B cell (primary cell): ENCODE measurements around the gene ANO2. TPM values are rescaled to one million over a fixed set of nuclear protein-coding genes. Genes with fewer than 3 reads are reported as not detected.

Source experiments
- ATAC-seq: fragments of 200-7000 bp; cut with Tn5 transposase; one replicate; pipeline ENCODE4 v1.10.0; 2021; ENCODE audit warnings: low read depth, mild to moderate bottlenecking, moderate number of reproducible peaks, moderate library complexity
- CTCF ChIA-PET: fragments of 350-600 bp; sonication (Branson Sonifier 250); formaldehyde crosslinking; loops from one replicate; lab custom pipeline; 2021; ENCODE audit warnings: antibody characterized with exemption, inconsistent platforms; lab: Charles Lee
- POLR2A ChIA-PET: fragments of 350-600 bp; sonication (Branson Sonifier 250); formaldehyde crosslinking; loops from one replicate; lab custom pipeline; 2021; ENCODE audit warnings: antibody characterized with exemption; lab: Charles Lee
- DNase-seq: peaks from one replicate; pipeline ENCODE4 v3.0.0; 2013
- H2AFZ ChIP-seq: 2 replicates; pipeline ENCODE4 v1.6.1; 2012; ENCODE audit warnings: mild to moderate bottlenecking, low read depth, low read length; ENCODE audit not compliant: insufficient read depth, poor library complexity, severe bottlenecking
- H3K27ac ChIP-seq, 2 donors: 1 replicate in 1 of 2; 2 replicates in 1 of 2; pipeline ENCODE4 v1.5.1; 2012 to 2013; ENCODE audit warnings: low read length in 2 of 2, mild to moderate bottlenecking in 2 of 2, moderate library complexity in 1 of 2
- H3K27me3 ChIP-seq, 4 experiments: fragments of 200-600 bp in 1 of 4; sonication (generic) in 1 of 4; replicated peaks in 1 of 4; 1 replicate in 2 of 4; 2 replicates in 2 of 4; pipeline versions ENCODE4 v1.6.1 to v1.7.0; 2013 to 2016; ENCODE audit warnings: low read length in 3 of 4, mild to moderate bottlenecking in 2 of 4, mixed read lengths in 1 of 4, moderate library complexity in 1 of 4; ENCODE audit not compliant: insufficient read depth in 4 of 4, control insufficient read depth in 3 of 4; ENCODE audit errors: control extremely low read depth in 1 of 4
- H3K36me3 ChIP-seq, 2 experiments: replicated peaks in 1 of 2; 1 replicate in 1 of 2; 2 replicates in 1 of 2; pipeline versions ENCODE4 v1.6.1 to v1.7.1; 2013; ENCODE audit warnings: low read length in 1 of 2; ENCODE audit not compliant: insufficient read depth in 2 of 2, control insufficient read depth in 1 of 2; ENCODE audit errors: control extremely low read depth in 1 of 2, extremely low read depth in 1 of 2
- H3K4me1 ChIP-seq, 2 donors: fragments of 200-600 bp in 1 of 2; sonication (generic) in 1 of 2; 1 replicate in 1 of 2; 2 replicates in 1 of 2; pipeline versions ENCODE4 v1.5.1 to v1.6.1; 2013 to 2017; ENCODE audit warnings: low read length in 2 of 2; ENCODE audit not compliant: control insufficient read depth in 2 of 2, insufficient read depth in 2 of 2
- H3K4me2 ChIP-seq: replicated peaks from 2 replicates; pipeline ENCODE3; 2012; ENCODE audit warnings: mild to moderate bottlenecking, low read depth, low read length; ENCODE audit not compliant: poor library complexity, severe bottlenecking
- H3K4me3 ChIP-seq, 5 experiments: fragments of 200-600 bp in 1 of 5; sonication (generic) in 1 of 5; 1 replicate in 3 of 5; 2 replicates in 2 of 5; pipeline versions ENCODE4 v1.5.1 to v1.7.0; 2011 to 2016; ENCODE audit warnings: low read length in 4 of 5, mild to moderate bottlenecking in 4 of 5, low read depth in 2 of 5, control low read depth in 1 of 5, moderate library complexity in 1 of 5; ENCODE audit not compliant: insufficient read depth in 1 of 5; ENCODE audit errors: control extremely low read depth in 1 of 5, extremely low read depth in 1 of 5
- H3K79me2 ChIP-seq: fragments of 200-600 bp; sonication (generic); one replicate; pipeline ENCODE4 v1.6.0; 2016; ENCODE audit warnings: low read length; ENCODE audit not compliant: control insufficient read depth, insufficient read depth
- H3K9ac ChIP-seq: fragments of 200-600 bp; sonication (generic); 2 replicates; pipeline ENCODE4 v1.6.1; 2017; ENCODE audit warnings: mild to moderate bottlenecking, low read length, moderate library complexity
- H3K9me3 ChIP-seq, 3 donors: one replicate each; pipeline versions ENCODE4 v1.6.1 to v1.7.1; 2013; ENCODE audit warnings: low read length in 2 of 3; ENCODE audit not compliant: control insufficient read depth in 2 of 3, insufficient read depth in 1 of 3; ENCODE audit errors: control extremely low read depth in 1 of 3
- H4K20me1 ChIP-seq: 2 replicates; pipeline ENCODE4 v1.6.0; 2012; ENCODE audit warnings: mild to moderate bottlenecking, low read length; ENCODE audit not compliant: insufficient read depth, control insufficient read depth, poor library complexity, severe bottlenecking
- H3K27ac Mint-ChIP-seq: one replicate; pipeline ENCODE4 v1.8.0; 2021; ENCODE audit warnings: mixed read lengths
- H3K27me3 Mint-ChIP-seq: one replicate; pipeline ENCODE4 v1.8.0; 2021; ENCODE audit warnings: mixed read lengths
- H3K4me1 Mint-ChIP-seq: one replicate; pipeline ENCODE4 v1.8.0; 2021; ENCODE audit warnings: mixed read lengths
- H3K4me3 Mint-ChIP-seq: one replicate; pipeline ENCODE4 v1.8.0; 2021; ENCODE audit warnings: mixed read lengths
- H3K9me3 Mint-ChIP-seq: one replicate; pipeline ENCODE4 v1.8.0; 2022; ENCODE audit warnings: mixed read lengths; ENCODE audit not compliant: insufficient read depth
- CTCF ChIP-seq: fragments of 200-600 bp; IDR thresholded peaks from one replicate; pipeline ENCODE4 v1.8.0; 2022; ENCODE audit warnings: antibody characterized with exemption, mild to moderate bottlenecking
- EZH2 ChIP-seq: IDR thresholded peaks from 2 replicates; pipeline ENCODE4 v1.6.1; 2012; ENCODE audit warnings: borderline replicate concordance, low read depth, mild to moderate bottlenecking, moderate library complexity, low read length; ENCODE audit not compliant: insufficient read depth, poor library complexity, severe bottlenecking
- WGBS: methylation state at CpG from one replicate; pipeline ENCODE4 v1.1.5; 2013; ENCODE audit warnings: missing lambda C conversion rate; ENCODE audit not compliant: insufficient coverage; 5-methylcytosine and 5-hydroxymethylcytosine counted together
- intact Hi-C: fragments of 100-400 bp; cut with micrococcal nuclease; formaldehyde crosslinking; loops from one replicate; pipeline ENCODE4 v1.10.0; 2022
- polyA plus RNA-seq: library from polyadenylated mRNA; depleted of rRNA; stranded (reverse); fragments of >200 nt; gene quantifications from 2 replicates; pipeline ENCODE4 v1.2.3, GENCODE V29; 2012
- total RNA-seq, 2 donors: library from RNA; stranded (reverse); fragments of 120-200 nt in 1 of 2; gene quantifications; 1 replicate in 1 of 2; 2 replicates in 1 of 2; pipeline versions ENCODE4 v1.2.3 to v1.2.4, GENCODE V29; 2013 to 2022

The ANO2 gene
- total and polyA plus RNA-seq, 2 donors (not counting 1 experiment from before 2014, with no cell fraction given), result not detected

GRCh38 chr12:5771756-5772155 is 173.3 kb downstream of the ANO2 start:
- Histone ChIP-seq H3K9ac (no peak overlapping the region), H3K4me3 (no peak overlapping the region), H3K4me1 (no peaks in the 10 kb centered on the region), H2AFZ (no peak overlapping the region), H3K79me2 (no peaks in the 10 kb centered on the region), H3K27ac (no peak overlapping the region), H3K4me2 (no peak overlapping the region), H3K27me3 (no peaks in the 10 kb centered on the region), H3K36me3 (no peaks in the 10 kb centered on the region), H4K20me1 (no peaks in the 10 kb centered on the region), H3K9me3 (no peaks in the 10 kb centered on the region)
- no peak for TF ChIP-seq CTCF
- no peak for TF ChIP-seq EZH2
- intact Hi-C loops, result no loop called here
- H3K9me3 Mint-ChIP-seq, result no peaks in the 10 kb centered on the region
- H3K4me1 Mint-ChIP-seq, result no peaks in the 10 kb centered on the region
- DNase-seq (no peak), ATAC-seq (no peak)
- H3K27ac Mint-ChIP-seq, result no peak overlapping the region
- H3K4me3 Mint-ChIP-seq, result no peak overlapping the region
- POLR2A ChIA-PET, result no interaction called here
- CTCF ChIA-PET, result no interaction called here
- no CpG with 5 or more reads among the region's 1 CpG for WGBS
- peaks cover 5% of the 10 kb centered on the region for H3K27me3 Mint-ChIP-seq

GRCh38 chr12:5770727-5771126 is 174.3 kb downstream of the ANO2 start:
- no peak overlapping the region for H3K4me3 Mint-ChIP-seq
- ChIA-PET CTCF (no interaction called here), POLR2A (no interaction called here)
- Histone ChIP-seq H3K4me1 (no peaks in the 10 kb centered on the region), H3K36me3 (no peaks in the 10 kb centered on the region), H2AFZ (no peak overlapping the region), H3K27ac (no peak overlapping the region), H3K4me2 (no peak overlapping the region), H3K9ac (no peak overlapping the region), H3K4me3 (no peak overlapping the region), H4K20me1 (no peaks in the 10 kb centered on the region), H3K27me3 (no peaks in the 10 kb centered on the region), H3K79me2 (no peaks in the 10 kb centered on the region), H3K9me3 (no peaks in the 10 kb centered on the region)
- intact Hi-C loops, result no loop called here
- no peak overlapping the region for H3K27ac Mint-ChIP-seq
- no CpG with 5 or more reads among the region's 1 CpG for WGBS
- H3K9me3 Mint-ChIP-seq, result no peaks in the 10 kb centered on the region
- no peaks in the 10 kb centered on the region for H3K4me1 Mint-ChIP-seq
- TF ChIP-seq EZH2, result no peak
- no peak for TF ChIP-seq CTCF
- DNase-seq (no peak), ATAC-seq (no peak)
- peaks cover 5% of the 10 kb centered on the region for H3K27me3 Mint-ChIP-seq
